Psoas muscle (tissue), 8 donors: Measurements from ENCODE around the gene HM13. TPM values are rescaled to one million over a fixed set of nuclear protein-coding genes. Genes with fewer than 3 reads are reported as not detected.

Source experiments
- ATAC-seq, 4 donors: fragments of 200-7000 bp; cut with Tn5 transposase; one replicate each; pipeline ENCODE4 v1.9.1; 2020; ENCODE audit warnings: moderate library complexity in 3 of 4, mild to moderate bottlenecking in 2 of 4
- DNase-seq, 2 donors: peaks; one replicate each; pipeline ENCODE4 v3.0.0-alpha.2; 2020
- H3K27ac ChIP-seq: fragments of 200-600 bp; one replicate; pipeline ENCODE4 v1.8.0; 2022
- H3K27me3 ChIP-seq, 3 donors: fragments of 200-600 bp in 1 of 3; one replicate each; pipeline versions ENCODE4 v1.6.1 to v1.8.0; 2013 to 2022; ENCODE audit warnings: low read length in 2 of 3, mild to moderate bottlenecking in 2 of 3, moderate library complexity in 1 of 3; ENCODE audit not compliant: insufficient read depth in 3 of 3
- H3K36me3 ChIP-seq, 2 donors: fragments of 200-600 bp in 1 of 2; one replicate each; pipeline versions ENCODE4 v1.6.1 to v1.8.0; 2013 to 2022; ENCODE audit warnings: low read depth in 1 of 2, mild to moderate bottlenecking in 1 of 2, moderate library complexity in 1 of 2; ENCODE audit not compliant: insufficient read depth in 1 of 2
- H3K4me1 ChIP-seq: fragments of 200-600 bp; one replicate; pipeline ENCODE4 v1.8.0; 2022
- H3K4me3 ChIP-seq: fragments of 200-600 bp; one replicate; pipeline ENCODE4 v1.8.0; 2022; ENCODE audit warnings: mild to moderate bottlenecking
- H3K9me3 ChIP-seq: fragments of 200-600 bp; one replicate; pipeline ENCODE4 v1.8.0; 2022
- CTCF ChIP-seq: fragments of 200-600 bp; IDR thresholded peaks from one replicate; pipeline ENCODE4 v1.8.0; 2022; ENCODE audit warnings: antibody characterized with exemption
- WGBS, 3 donors: extraction: QIAGEN DNeasy Blood & Tissue Kit; methylation state at CpG; one replicate each; pipeline versions ENCODE4 v1.1.6 to v1.1.7; 2013; 5-methylcytosine and 5-hydroxymethylcytosine counted together
- intact Hi-C, 2 donors: fragments of 100-400 bp; cut with DNase I; formaldehyde crosslinking; loops; one replicate each; pipeline versions ENCODE4 v1.11.0 to v1.14.2; 2022
- polyA plus RNA-seq, 3 donors: library from polyadenylated mRNA; stranded (reverse); fragments of 200-250 nt; gene quantifications; one replicate each; pipeline ENCODE4 v1.2.3, GENCODE V29; 2013
- total RNA-seq, 4 donors: library from RNA; stranded (reverse); fragmentation: NEBNext Ultra II Directional in 2 of 4; extraction: Animal tissue kit (Norgen Biotek cat#: 25700) in 2 of 4; gene quantifications; one replicate each; pipeline versions ENCODE4 v1.2.1 to v1.2.4, GENCODE V29; 2021 to 2023
- donor health status: healthy with polysubstance abuse.
- donor health status: DM: no; HTN: no; CAD: no; lungs with moderate emphysema.
- donor health status: Bipolar disorder and iron deficiency.
- donor health status: healthy.
- donor health status: DM: yes; HTN: yes; CAD: no.
- donor health status: DM: no; HTN: no; CAD: no.
- donor health status: DM: no; HTN: no; CAD: no.
- donor health status: DM: yes; HTN: yes; CAD: no.

Gene HM13
- total and polyA plus RNA-seq, 7 donors, result 32.4 to 112 (median 48.4) TPM

- DNase-seq, result no peak
- no peak for ATAC-seq
Observed at GRCh38 chr20:31476643-31477215, 37.5 kb upstream of the HM13 start.

GRCh38 chr20:31484001-31484400 is 30.2 kb upstream of the HM13 start:
- intact Hi-C loops, result no loop called here
- Histone ChIP-seq H3K4me1 (no peaks in the 10 kb centered on the region), H3K36me3 (no peaks in the 10 kb centered on the region), H3K27me3 (peaks cover 0 to 29% (median 0%) of the 10 kb centered on the region in 3 donors), H3K4me3 (no peak overlapping the region), H3K9me3 (no peaks in the 10 kb centered on the region), H3K27ac (no peak overlapping the region)
- ATAC-seq (no peak), DNase-seq (peak; percentile 28 to 63)
- TF ChIP-seq CTCF, result no peak
- 31 to 45% (median 33%) methylated on average over 36 of the region's 36 CpGs for WGBS, 3 donors

More at GRCh38 chr20:31476643-31477215, 37.5 kb upstream of the HM13 start:
- Histone ChIP-seq H3K36me3 (no peaks in the 10 kb centered on the region), H3K4me1 (no peaks in the 10 kb centered on the region), H3K27ac (no peak overlapping the region), H3K9me3 (no peaks in the 10 kb centered on the region), H3K27me3 (peaks cover 0 to 18% (median 7%) of the 10 kb centered on the region in 3 donors), H3K4me3 (peak overlapping the region; percentile 55)
- TF ChIP-seq CTCF, result no peak
- WGBS, 3 donors, result 52 to 54% (median 54%) methylated on average over 6 of the region's 6 CpGs
- intact Hi-C loops, result no loop called here

- 7 to 11% (median 7%) methylated on average over 31 of the region's 31 CpGs for WGBS, 3 donors
- H3K4me1 ChIP-seq, result no peaks in the 10 kb centered on the region
- no peaks in the 10 kb centered on the region for H3K9me3 ChIP-seq
- ATAC-seq (peak; percentile 32 to 59 (median 48)), DNase-seq (peak; percentile 67 to 76)
- TF ChIP-seq CTCF, result no peak
- peak overlapping the region; percentile 42 for H3K27ac ChIP-seq
- peaks cover 0 to 29% (median 0%) of the 10 kb centered on the region in 3 donors for H3K27me3 ChIP-seq
- intact Hi-C loops, result no loop called here
- H3K4me3 ChIP-seq, result peak overlapping the region; percentile 22
- H3K36me3 ChIP-seq, result no peaks in the 10 kb centered on the region
Observed at GRCh38 chr20:31485450-31486339, 28.5 kb upstream of the HM13 start.

- H3K4me1 ChIP-seq, result no peaks in the 10 kb centered on the region
- H3K27me3 ChIP-seq, result peaks cover 0 to 23% (median 2%) of the 10 kb centered on the region in 3 donors
- no peak for DNase-seq
- TF ChIP-seq CTCF, result no peak
- 51 to 58% (median 53%) methylated on average over 2 of the region's 2 CpGs for WGBS, 3 donors
- ATAC-seq, result no peak
- intact Hi-C loops, result no loop called here
- H3K9me3 ChIP-seq, result no peaks in the 10 kb centered on the region
- H3K27ac ChIP-seq, result no peak overlapping the region
- no peaks in the 10 kb centered on the region for H3K36me3 ChIP-seq
- no peak overlapping the region for H3K4me3 ChIP-seq
Observed at GRCh38 chr20:31488115-31488514, 26.1 kb upstream of the HM13 start.
